Lower leg skin (tissue), 4 donors: ENCODE measurements around the gene VEGFB. TPM values are rescaled to one million over a fixed set of nuclear protein-coding genes. Genes with fewer than 3 reads are reported as not detected.

Source experiments
- DNase-seq, 2 donors: peaks; one replicate each; pipeline ENCODE4 v3.0.0-alpha.2; 2019; ENCODE audit warnings: low spot score in 2 of 2
- H3K4me3 ChIP-seq: fragments of 200-600 bp; sonication (generic); 2 replicates; pipeline ENCODE4 v1.5.1; 2017; ENCODE audit warnings: mild to moderate bottlenecking, low read depth; ENCODE audit not compliant: poor library complexity, severe bottlenecking
- POLR2A ChIP-seq, 2 donors: fragments of 450-650 bp; IDR thresholded peaks; one replicate each; pipeline ENCODE4 v1.6.1; 2016 to 2017; ENCODE audit warnings: antibody characterized with exemption in 2 of 2, mild to moderate bottlenecking in 1 of 2, moderate library complexity in 1 of 2
- WGBS, 2 donors: methylation state at CpG; one replicate each; pipeline ENCODE4 v1.1.5; 2018; 5-methylcytosine and 5-hydroxymethylcytosine counted together
- intact Hi-C: fragments of 100-400 bp; cut with DNase I; formaldehyde crosslinking; loops from one replicate; pipeline ENCODE4 v1.15.0; 2023; ENCODE audit warnings: low total_unique reads
- total RNA-seq, 4 donors: library from RNA; depleted of rRNA; stranded (reverse); fragments of >200 nt; gene quantifications; one replicate each; pipeline ENCODE4 v1.1.0, GENCODE V29; 2016
- TF ChIP-seq, protein P1 (sequence below), 3 donors: fragments of 450-650 bp; IDR thresholded peaks; one replicate each; pipeline ENCODE4 v1.5.1; 2016; ENCODE audit warnings: antibody characterized with exemption in 3 of 3, mild to moderate bottlenecking in 3 of 3, moderate library complexity in 2 of 3

VEGFB gene
- total RNA-seq, 4 donors from 2014 or later: 45.9 to 71.2 (median 65.6) TPM

DNA sequence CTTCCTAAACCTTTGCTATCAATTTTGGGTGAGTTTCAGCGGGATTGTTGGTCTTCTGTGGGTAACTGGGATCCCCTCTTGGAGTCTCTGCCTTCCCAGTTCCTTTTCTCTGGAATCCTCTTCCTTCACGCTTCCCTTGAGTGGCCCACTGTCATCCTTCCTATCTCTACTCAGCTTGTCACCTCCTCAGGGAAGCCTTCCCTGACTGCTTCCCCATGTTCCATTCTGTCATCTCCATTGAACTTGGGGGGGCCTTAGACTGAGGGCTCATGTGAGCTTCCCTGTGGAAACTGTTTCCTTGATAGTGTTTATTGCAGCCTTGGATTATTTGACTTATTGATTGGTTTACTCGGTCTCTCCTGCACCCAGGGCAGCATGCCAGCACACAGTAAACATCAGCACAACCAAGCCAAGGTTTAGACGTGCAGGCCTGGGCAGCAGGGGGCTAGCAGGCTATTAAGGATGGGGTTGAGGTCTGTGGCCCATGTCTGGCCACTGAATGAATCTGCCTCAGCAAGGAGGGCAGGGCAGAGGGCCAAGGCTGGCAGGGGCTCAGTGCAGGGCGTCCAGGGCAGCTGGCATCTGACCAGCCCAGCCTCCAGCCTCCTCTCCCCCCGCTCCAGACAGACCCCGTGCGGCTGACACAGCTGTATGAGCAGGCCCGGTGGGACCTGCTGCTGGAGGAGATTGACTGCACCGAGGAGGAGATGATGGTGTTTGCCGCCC lies 15.6 kb upstream of the VEGFB start:
- TF ChIP-seq POLR2A (IDR thresholded peaks at IDR 0.05): no peak
- TF ChIP-seq, protein P1, sequence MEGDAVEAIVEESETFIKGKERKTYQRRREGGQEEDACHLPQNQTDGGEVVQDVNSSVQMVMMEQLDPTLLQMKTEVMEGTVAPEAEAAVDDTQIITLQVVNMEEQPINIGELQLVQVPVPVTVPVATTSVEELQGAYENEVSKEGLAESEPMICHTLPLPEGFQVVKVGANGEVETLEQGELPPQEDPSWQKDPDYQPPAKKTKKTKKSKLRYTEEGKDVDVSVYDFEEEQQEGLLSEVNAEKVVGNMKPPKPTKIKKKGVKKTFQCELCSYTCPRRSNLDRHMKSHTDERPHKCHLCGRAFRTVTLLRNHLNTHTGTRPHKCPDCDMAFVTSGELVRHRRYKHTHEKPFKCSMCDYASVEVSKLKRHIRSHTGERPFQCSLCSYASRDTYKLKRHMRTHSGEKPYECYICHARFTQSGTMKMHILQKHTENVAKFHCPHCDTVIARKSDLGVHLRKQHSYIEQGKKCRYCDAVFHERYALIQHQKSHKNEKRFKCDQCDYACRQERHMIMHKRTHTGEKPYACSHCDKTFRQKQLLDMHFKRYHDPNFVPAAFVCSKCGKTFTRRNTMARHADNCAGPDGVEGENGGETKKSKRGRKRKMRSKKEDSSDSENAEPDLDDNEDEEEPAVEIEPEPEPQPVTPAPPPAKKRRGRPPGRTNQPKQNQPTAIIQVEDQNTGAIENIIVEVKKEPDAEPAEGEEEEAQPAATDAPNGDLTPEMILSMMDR (IDR thresholded peaks at IDR 0.05): no peak
- H3K4me3 ChIP-seq: no peak overlapping the region
- intact Hi-C loops: no loop called here
- no peak for DNase-seq
- WGBS, 2 donors: 66 to 77% methylated on average over 11 of the region's 11 CpGs

DNA sequence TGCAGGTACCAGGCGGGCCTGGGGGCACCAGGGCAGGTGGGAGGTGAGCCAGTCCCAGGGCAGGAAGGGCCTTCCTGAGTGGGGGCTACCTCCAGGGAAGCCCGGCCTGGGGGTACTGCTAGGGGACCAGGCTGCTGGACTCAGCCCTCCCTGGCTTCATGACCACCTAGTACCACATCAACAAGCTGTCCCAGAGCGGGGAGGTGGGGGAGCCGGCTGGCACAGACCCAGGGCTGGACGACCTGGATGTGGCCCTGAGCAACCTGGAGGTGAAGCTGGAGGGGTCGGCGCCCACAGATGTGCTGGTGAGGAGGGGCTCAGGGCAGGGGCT lies 15.1 kb upstream of the VEGFB start:
- H3K4me3 ChIP-seq: no peak overlapping the region
- 84 to 89% methylated on average over 6 to 7 of the region's 7 CpGs for WGBS, 2 donors
- TF ChIP-seq POLR2A (IDR thresholded peaks at IDR 0.05): no peak
- TF ChIP-seq, protein P1 (IDR thresholded peaks at IDR 0.05): no peak
- intact Hi-C loops: no loop called here
- DNase-seq: no peak

DNA sequence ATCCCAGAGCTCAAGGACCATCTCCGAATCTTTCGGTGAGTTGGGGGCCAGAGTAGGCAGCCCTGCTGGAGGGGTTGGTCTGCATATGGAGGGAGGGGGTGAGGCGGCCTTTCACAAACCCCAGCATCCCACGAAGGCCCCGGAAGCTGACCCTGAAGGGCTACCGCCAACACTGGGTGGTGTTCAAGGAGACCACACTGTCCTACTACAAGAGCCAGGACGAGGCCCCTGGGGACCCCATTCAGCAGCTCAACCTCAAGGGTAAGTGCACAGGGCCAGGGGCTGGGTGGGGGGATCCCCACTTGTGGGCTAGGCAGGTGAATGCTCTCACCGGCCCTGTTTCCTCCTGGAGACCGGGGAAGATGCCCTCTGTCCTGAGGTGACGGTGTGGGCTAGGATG lies 14.6 kb upstream of the VEGFB start:
- no peak overlapping the region for H3K4me3 ChIP-seq
- no peak for TF ChIP-seq POLR2A (IDR thresholded peaks at IDR 0.05)
- TF ChIP-seq, protein P1 (IDR thresholded peaks at IDR 0.05): no peak
- intact Hi-C loops: no loop called here
- WGBS, 2 donors: 87% methylated on average over 8 to 10 of the region's 10 CpGs
- DNase-seq: no peak

DNA sequence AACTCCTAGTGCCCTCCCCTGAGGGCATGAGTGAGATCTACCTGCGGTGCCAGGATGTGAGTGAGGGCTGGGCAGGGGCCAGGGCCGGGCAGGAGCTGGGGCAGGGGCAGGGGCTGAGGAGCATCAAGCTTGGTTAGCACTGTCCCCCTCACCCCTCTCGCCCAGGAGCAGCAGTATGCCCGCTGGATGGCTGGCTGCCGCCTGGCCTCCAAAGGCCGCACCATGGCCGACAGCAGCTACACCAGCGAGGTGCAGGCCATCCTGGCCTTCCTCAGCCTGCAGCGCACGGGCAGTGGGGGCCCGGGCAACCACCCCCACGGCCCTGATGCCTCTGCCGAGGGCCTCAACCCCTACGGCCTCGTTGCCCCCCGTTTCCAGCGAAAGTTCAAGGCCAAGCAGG lies 14.1 kb upstream of the VEGFB start:
- TF ChIP-seq POLR2A (IDR thresholded peaks at IDR 0.05): no peak
- TF ChIP-seq, protein P1 (IDR thresholded peaks at IDR 0.05): no peak
- DNase-seq: no peak
- 83 to 88% methylated on average over 15 to 17 of the region's 17 CpGs for WGBS, 2 donors
- intact Hi-C loops: no loop called here
- no peak overlapping the region for H3K4me3 ChIP-seq

DNA sequence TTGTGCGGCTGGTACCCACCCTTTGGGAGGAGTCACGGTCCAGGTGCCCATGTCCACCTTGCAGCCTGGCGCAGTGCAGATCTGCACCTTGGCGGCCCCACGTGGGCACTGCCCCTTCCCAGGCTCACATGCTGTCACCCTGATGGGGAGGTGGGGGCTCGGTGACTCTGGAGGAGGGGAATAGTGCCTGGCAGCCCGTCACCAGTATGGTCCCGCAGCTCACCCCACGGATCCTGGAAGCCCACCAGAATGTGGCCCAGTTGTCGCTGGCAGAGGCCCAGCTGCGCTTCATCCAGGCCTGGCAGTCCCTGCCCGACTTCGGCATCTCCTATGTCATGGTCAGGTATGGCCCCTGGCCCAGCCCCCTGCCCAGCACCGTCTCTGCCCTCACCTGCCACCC lies 13.6 kb upstream of the VEGFB start:
- TF ChIP-seq, protein P1 (IDR thresholded peaks at IDR 0.05): no peak
- DNase-seq: no peak
- WGBS, 2 donors: 88 to 96% methylated on average over 9 to 10 of the region's 14 CpGs
- intact Hi-C loops: no loop called here
- no peak overlapping the region for H3K4me3 ChIP-seq

DNA sequence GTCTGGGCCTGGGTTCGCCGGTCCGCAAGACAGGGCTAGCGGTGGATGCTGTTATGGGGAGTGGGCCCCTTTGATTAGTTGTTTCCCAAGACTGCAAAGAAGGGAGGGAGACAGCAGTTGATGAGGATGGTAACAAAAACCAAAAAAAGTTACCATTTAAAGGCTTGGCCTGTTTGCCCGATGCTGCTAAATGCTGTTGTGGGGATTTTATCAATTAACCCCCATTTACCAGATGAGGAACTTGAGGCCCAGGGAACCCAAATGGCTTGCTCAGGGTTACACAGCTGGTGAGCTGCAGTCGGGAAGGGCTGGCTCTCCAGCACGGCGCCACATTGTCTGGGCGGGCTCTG lies 11.8 kb upstream of the VEGFB start:
- TF ChIP-seq, protein P1 (IDR thresholded peaks at IDR 0.05): no peak
- TF ChIP-seq POLR2A (IDR thresholded peaks at IDR 0.05): no peak
- intact Hi-C loops: no loop called here
- no peak overlapping the region for H3K4me3 ChIP-seq
- DNase-seq: no peak
- WGBS, 2 donors: 41 to 48% methylated on average over 9 of the region's 9 CpGs
